Pancreas (tissue), 10 donors: Measurements from ENCODE around the gene GRIN2A. TPM values are rescaled to one million over a fixed set of nuclear protein-coding genes. Genes with fewer than 3 reads are reported as not detected.

Experiments
- ATAC-seq, 4 donors: fragments of 200-7000 bp; cut with Tn5 transposase; one replicate each; pipeline versions ENCODE4 v1.8.0 to v1.9.1; 2020; ENCODE audit warnings: mild to moderate bottlenecking in 4 of 4, moderate library complexity in 4 of 4
- DNase-seq, 6 donors: peaks; one replicate each; pipeline ENCODE4 v3.0.0-alpha.2; 2020
- FAIRE-seq: peaks from 2 replicates; lab custom pipeline; 2012; peaks lifted over from hg19 to GRCh38; lab: Jason Lieb, UNC
- H3K27ac ChIP-seq, 4 donors: fragments of 200-600 bp; sonication (generic); 1 replicate in 3 of 4; 2 replicates in 1 of 4; pipeline versions ENCODE4 v1.5.0 to v1.8.0; 2020
- H3K27me3 ChIP-seq, 4 donors: fragments of 200-600 bp; one replicate each; pipeline ENCODE4 v1.8.0; 2021
- H3K36me3 ChIP-seq, 3 donors: fragments of 200-600 bp; sonication (generic) in 1 of 3; one replicate each; pipeline versions ENCODE4 v1.5.0 to v1.8.0; 2020 to 2021
- H3K4me1 ChIP-seq, 3 donors: fragments of 200-600 bp; one replicate each; pipeline ENCODE4 v1.8.0; 2021
- H3K4me3 ChIP-seq, 4 donors: fragments of 200-600 bp; sonication (generic) in 2 of 4; one replicate each; pipeline versions ENCODE4 v1.5.0 to v1.8.0; 2020 to 2021
- H3K9me3 ChIP-seq, 4 donors: fragments of 200-600 bp; one replicate each; pipeline ENCODE4 v1.8.0; 2021
- CTCF ChIP-seq, 4 donors: fragments of 200-600 bp; sonication (generic) in 3 of 4; IDR thresholded peaks; one replicate each; pipeline versions ENCODE4 v1.5.0 to v1.8.0; 2021; ENCODE audit warnings: antibody characterized with exemption in 4 of 4
- WGBS, 2 donors: extraction: QIAGEN DNeasy Blood & Tissue Kit; methylation state at CpG; one replicate each; pipeline ENCODE4 v1.1.7; 2013; 5-methylcytosine and 5-hydroxymethylcytosine counted together
- intact Hi-C, 3 donors: fragments of 100-400 bp; cut with DNase I; formaldehyde crosslinking; loops; one replicate each; pipeline versions ENCODE4 v1.11.1 to v1.14.2; 2022
- polyA plus RNA-seq, 2 donors: library from polyadenylated mRNA; stranded (reverse); fragments of 200-250 nt; gene quantifications; one replicate each; pipeline ENCODE4 v1.2.3, GENCODE V29; 2013
- total RNA-seq, 6 donors: library from RNA; stranded (reverse); fragmentation: NEBNext Ultra II Directional in 4 of 6; extraction: Animal tissue kit (Norgen Biotek cat#: 25700) in 4 of 6; gene quantifications; one replicate each; pipeline versions ENCODE4 v1.2.1 to v1.2.4, GENCODE V29; 2021 to 2023
- donor health status: healthy with polysubstance abuse.
- donor health status: DM: no; HTN: no; CAD: no; lungs with moderate emphysema.
- donor health status: DM: no; HTN: no; CAD: no.
- donor health status: control.
- donor health status: control.
- donor health status: Bipolar disorder and iron deficiency.
- donor health status: DM: yes; HTN: yes; CAD: no.
- donor health status: DM: no; HTN: no; CAD: no.
- donor health status: DM: no; HTN: no; CAD: no.
- donor health status: DM: yes; HTN: yes; CAD: no.

Gene GRIN2A
- total and polyA plus RNA-seq, 8 donors, result 0.09 to 2.2 (median 0.32) TPM

DNA sequence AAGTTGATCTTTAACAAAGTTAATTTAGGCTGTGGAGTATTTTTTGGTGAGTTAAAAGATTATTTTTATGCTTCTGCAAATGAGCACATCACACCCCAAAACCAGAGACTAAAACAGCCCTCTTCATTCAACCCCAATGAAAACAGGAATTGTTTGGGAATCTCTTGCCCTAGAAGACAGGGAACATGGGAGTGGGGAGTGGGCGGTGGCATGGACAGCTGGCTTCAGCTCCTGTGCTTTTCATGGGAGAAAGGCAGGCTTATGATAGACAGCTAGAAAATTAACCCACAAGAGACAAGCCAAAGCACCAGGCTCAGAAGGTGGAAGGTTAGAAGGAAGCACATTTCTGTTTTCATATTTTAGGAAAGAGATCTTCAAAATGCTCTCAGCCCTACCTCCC is 19.2 kb downstream of the GRIN2A start:
- WGBS, 2 donors, result 5 to 14% methylated on average over 1 of the region's 1 CpG
- Histone ChIP-seq H3K9me3 (no peaks in the 10 kb centered on the region), H3K27me3 (no peaks in the 10 kb centered on the region), H3K27ac (no peak overlapping the region), H3K36me3 (no peaks in the 10 kb centered on the region), H3K4me1 (no peaks in the 10 kb centered on the region), H3K4me3 (no peak overlapping the region)
- intact Hi-C loops, result no loop called here
- ATAC-seq (no peak), DNase-seq (no peak), FAIRE-seq (no peak)
- no peak for TF ChIP-seq CTCF (IDR thresholded peaks at IDR 0.05)

GRCh38 chr16:10156099-10156498 is 26.1 kb downstream of the GRIN2A start:
- intact Hi-C loops, result no loop called here
- H3K27me3 ChIP-seq, result no peaks in the 10 kb centered on the region
- H3K9me3 ChIP-seq, result no peaks in the 10 kb centered on the region
- H3K27ac ChIP-seq, result no peak overlapping the region
- FAIRE-seq (no peak), DNase-seq (no peak), ATAC-seq (no peak)
- 71 to 79% methylated on average over 4 of the region's 4 CpGs for WGBS, 2 donors
- TF ChIP-seq CTCF (IDR thresholded peaks at IDR 0.05), result no peak
- H3K36me3 ChIP-seq, result no peaks in the 10 kb centered on the region
- no peak overlapping the region for H3K4me3 ChIP-seq
- H3K4me1 ChIP-seq, result no peaks in the 10 kb centered on the region

- FAIRE-seq (no peak), ATAC-seq (no peak), DNase-seq (no peak)
- intact Hi-C loops, result no loop called here
- H3K9me3 ChIP-seq, result no peaks in the 10 kb centered on the region
- no peak for TF ChIP-seq CTCF (IDR thresholded peaks at IDR 0.05)
- H3K27me3 ChIP-seq, result no peaks in the 10 kb centered on the region
- H3K4me3 ChIP-seq, result no peak overlapping the region
- WGBS, 2 donors, result 49 to 51% methylated on average over 2 of the region's 2 CpGs
- no peaks in the 10 kb centered on the region for H3K4me1 ChIP-seq
- H3K27ac ChIP-seq, result no peak overlapping the region
- H3K36me3 ChIP-seq, result no peaks in the 10 kb centered on the region
Measured at GRCh38 chr16:10154389-10154788, 27.8 kb downstream of the GRIN2A start.

DNA sequence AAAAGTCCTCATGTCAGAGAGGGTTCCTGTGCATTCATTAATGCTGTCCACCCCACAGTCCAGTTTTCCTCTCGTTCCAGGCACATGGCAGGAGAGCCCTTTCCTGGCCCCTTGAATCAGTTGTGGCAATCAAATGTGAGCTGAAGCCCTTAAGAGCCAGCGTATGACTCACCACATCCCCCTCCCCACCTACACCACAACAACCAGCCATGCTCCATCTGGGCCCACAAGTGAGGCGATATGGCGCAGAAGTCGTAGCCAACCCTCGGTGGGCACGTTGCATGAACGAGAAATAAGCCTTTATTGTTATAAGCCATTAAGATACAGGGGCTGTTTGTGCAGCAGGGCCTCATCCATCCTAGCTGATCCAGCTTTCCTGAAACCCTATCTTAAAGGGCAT is 28.2 kb downstream of the GRIN2A start:
- H3K27me3 ChIP-seq, result no peaks in the 10 kb centered on the region
- H3K9me3 ChIP-seq, result no peaks in the 10 kb centered on the region
- H3K4me3 ChIP-seq, result no peak overlapping the region
- TF ChIP-seq CTCF (IDR thresholded peaks at IDR 0.05), result no peak
- intact Hi-C loops, result no loop called here
- no peaks in the 10 kb centered on the region for H3K36me3 ChIP-seq
- no peak for FAIRE-seq
- 75 to 78% methylated on average over 8 of the region's 8 CpGs for WGBS, 2 donors
- no peak overlapping the region for H3K27ac ChIP-seq
- no peak for ATAC-seq
- H3K4me1 ChIP-seq, result no peaks in the 10 kb centered on the region
- DNase-seq, result no peak

DNA sequence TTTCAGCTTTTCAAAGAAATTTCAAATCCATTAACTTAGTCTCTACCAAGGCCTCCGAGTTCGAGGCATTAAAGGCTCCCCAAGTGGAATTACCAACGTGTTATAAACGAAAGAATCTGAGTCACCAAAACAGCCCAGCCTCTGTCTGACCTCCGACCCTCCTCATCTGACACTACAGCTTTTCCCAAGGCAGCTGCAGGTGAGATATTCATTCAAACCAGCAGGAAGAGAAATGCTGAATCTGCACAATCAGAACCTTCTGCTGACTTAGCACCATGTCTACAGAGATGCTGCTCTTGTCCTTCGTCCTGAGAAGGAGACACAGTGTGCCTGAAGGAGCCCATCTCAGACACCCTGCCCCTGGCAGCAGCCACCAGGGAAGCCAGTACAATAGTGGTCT is 30.5 kb downstream of the GRIN2A start:
- no peaks in the 10 kb centered on the region for H3K4me1 ChIP-seq

More for the DNA sequence above, 30.5 kb downstream of the GRIN2A start:
- DNase-seq (no peak), FAIRE-seq (no peak), ATAC-seq (no peak)
- Histone ChIP-seq H3K27me3 (no peaks in the 10 kb centered on the region), H3K27ac (no peak overlapping the region), H3K4me3 (no peak overlapping the region), H3K36me3 (no peaks in the 10 kb centered on the region), H3K9me3 (no peaks in the 10 kb centered on the region)
- intact Hi-C loops, result no loop called here
- WGBS, 2 donors, result 48 to 52% methylated on average over 6 of the region's 6 CpGs
- TF ChIP-seq CTCF (IDR thresholded peaks at IDR 0.05), result no peak
